SKM-1 (cell line): ENCODE results near the gene VAMP8.
A peak's percentile ranks its signal among the peaks of the same experiment; 100 is the strongest.
"Not testable (repeated sequence)": the region's sequence is repeated elsewhere in the genome, so short reads cannot be mapped to it uniquely, and the experiment has no call there.

Experiments used
- DNase-seq: peaks from one replicate; lab custom pipeline; 2025; ENCODE audit not compliant: unreplicated experiment; lab: John Stamatoyannopoulos, UW

VAMP8 gene

DNA sequence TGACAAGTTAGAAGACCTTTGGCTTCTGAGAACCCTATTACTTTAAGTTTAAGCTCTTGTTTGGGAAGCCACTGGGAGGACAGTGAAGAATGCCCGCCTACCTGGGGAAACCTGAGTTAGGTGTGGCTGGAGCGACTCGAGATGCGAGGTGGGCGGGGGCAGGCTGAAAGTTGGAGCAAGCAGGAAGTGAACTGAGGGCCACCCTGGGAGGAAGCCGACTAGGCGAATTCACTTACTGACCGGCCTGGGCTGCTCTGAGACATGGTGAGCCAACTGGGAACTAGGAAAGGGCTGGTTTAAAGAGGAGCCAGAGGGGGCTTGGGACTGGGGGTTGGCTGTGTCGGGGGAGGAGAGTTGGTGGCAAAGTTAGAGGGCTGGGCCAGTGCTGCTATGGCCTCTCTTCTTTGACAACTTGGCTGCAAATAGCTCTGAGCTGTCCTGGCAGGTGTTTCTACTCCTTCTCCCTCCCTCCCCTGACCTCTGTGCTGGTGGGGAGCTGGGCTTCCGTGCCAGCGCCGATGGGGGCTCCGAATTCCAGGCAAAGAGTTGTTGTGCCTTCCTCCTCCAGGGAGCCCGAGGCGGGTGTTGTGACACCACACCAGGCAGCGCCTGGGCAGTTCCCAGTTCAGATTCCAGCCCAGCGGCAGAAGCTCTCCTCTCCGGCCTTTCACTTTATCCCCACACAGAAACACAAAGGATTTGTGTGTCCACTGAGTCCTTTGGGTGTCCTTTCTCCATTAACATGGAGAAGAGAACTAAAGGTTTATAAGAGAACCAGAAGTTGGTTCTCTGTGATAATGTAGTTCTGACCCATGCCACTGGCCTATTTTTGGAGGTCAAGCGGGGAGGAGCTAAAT lies at the start of gene VAMP8:
TSS of gene VAMP8 (plus strand) at position 201 of the 857 bp plus-strand sequence. CDS start at position 262, 61 bp downstream.
- peak; percentile 71 for DNase-seq

DNA sequence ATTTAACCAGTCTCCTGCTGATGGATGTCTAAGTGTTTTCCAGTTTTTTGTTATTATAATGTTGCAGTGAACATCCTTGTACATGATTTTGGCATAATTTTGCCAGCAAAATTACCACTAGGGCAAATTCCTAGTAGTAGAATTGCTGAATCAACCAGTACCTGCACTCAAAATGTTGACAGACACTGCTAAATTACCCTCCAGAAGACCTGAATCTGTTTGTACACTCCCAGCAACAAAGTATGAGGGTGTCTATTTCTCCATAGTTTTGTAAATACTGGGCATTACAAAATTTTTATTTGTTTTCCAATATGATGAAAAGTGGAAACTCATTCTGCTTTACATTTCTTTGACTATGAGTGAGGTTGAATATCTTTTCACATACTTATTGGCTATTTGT lies 49.6 kb upstream of the VAMP8 start:
- no peak for DNase-seq

DNA sequence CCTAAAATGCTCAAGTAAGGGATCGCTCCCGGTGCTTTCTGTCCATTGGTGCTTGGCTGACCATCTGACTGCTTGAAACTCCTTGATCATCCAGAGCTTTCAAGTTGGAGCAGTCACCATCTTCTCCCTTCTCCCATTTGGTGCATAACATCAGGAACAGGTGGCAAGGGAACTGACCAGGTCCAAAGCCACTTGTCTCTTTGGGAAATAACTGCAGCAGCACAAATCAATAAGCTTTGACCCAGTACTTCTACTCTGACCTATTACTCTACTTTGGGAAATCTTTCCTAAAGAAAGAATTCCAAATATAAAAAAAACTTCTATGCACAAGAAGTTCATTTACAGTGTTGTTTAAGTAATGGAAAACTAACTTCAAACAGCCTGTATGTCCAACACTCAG lies 49.0 kb upstream of the VAMP8 start:
- DNase-seq = no peak

DNA sequence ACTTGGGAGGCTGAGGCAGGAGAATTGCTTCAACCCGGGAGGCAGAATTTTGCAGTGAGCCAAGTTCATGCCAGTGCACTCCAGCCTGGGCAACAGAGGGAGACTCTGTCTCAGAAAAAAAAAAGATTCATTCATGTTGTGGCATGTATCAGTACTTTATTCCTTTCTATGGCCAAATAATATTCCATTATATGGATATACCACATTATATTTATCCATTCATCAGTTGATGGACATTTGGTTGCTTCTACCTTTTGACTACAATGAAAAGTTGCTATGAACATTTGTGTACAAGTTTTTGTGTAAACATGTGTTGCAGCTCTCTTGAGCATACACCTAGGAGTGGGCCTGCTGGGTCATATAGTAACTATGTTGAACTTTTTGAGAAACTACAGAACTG lies 47.6 kb upstream of the VAMP8 start:
- no peak for DNase-seq

DNA sequence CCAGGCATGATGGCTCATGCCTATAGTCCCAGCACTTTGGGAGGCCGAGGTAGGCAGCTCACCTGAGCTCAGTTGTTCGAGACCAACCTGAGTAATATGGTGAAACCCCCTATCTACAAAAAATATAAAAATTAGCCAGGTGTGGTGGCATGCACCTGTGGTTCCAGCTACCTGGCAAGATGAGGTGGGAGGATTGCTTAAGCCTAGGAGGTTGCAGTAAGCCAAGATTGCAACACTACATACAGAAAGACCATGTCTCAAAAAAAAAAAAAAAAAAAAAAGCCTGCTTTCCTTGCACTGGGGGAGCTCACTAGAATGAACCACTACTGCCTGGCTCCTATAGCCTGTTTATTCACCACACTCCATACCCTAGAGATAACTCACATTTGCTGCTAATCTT lies 45.8 kb upstream of the VAMP8 start:
- DNase-seq = no peak

DNA sequence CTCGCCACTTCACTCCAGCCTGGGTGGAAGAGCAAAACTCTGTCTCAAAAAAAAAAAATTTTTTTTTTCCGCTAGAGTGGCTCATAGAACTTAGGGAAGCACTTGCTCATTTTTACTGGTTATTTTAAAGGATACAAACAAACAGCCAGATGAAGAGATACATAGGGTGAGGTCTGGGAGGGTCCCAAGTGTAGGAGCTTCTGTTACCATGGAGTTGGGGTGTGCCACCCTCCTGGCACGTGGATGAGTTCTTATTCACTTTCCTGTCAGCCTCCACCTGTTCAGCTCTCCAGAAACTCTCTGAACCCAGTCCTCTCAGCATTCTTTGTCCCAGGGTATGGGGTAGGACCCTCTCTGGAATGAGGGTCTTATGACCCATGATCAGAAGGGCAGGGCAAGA lies 43.3 kb upstream of the VAMP8 start:
- DNase-seq = no peak

DNA sequence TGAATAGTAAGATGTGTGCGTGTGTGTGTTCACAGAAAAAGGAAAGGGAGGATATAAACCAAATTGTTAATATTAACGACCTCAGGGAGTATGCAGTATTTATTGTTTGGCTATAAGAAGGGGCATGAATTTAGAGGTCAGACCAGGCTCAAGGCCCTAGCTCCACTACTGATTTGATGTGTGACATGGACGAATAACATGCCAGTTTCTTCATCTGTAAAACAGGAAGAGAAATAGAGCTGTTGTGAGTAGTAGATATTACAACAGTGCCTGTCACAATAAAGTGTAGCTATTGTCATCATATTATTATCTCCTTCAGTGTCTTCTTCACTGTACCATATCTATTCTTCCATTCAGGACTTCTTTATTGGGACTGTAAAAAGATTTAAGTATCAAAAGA lies 42.5 kb upstream of the VAMP8 start:
- DNase-seq = peak; percentile 40

DNA sequence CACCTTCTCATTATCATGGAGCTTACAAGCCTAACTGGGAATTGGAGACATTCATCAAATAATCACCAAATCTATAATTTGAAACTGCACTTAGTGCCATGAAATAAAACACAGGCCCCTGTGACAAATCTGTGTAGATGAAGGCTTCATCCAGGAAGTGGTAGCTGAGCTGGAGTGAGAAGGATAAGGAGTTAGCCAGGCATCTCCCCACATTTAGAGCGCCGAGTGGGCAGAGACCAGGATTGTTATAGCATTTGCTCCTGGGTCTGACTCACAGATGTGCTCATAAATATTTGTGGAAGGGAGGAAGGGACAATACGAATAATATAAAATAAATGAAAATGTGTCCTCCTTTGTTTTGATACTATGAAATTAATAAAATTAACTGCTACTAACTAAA lies 40.9 kb upstream of the VAMP8 start:
- no peak for DNase-seq

DNA sequence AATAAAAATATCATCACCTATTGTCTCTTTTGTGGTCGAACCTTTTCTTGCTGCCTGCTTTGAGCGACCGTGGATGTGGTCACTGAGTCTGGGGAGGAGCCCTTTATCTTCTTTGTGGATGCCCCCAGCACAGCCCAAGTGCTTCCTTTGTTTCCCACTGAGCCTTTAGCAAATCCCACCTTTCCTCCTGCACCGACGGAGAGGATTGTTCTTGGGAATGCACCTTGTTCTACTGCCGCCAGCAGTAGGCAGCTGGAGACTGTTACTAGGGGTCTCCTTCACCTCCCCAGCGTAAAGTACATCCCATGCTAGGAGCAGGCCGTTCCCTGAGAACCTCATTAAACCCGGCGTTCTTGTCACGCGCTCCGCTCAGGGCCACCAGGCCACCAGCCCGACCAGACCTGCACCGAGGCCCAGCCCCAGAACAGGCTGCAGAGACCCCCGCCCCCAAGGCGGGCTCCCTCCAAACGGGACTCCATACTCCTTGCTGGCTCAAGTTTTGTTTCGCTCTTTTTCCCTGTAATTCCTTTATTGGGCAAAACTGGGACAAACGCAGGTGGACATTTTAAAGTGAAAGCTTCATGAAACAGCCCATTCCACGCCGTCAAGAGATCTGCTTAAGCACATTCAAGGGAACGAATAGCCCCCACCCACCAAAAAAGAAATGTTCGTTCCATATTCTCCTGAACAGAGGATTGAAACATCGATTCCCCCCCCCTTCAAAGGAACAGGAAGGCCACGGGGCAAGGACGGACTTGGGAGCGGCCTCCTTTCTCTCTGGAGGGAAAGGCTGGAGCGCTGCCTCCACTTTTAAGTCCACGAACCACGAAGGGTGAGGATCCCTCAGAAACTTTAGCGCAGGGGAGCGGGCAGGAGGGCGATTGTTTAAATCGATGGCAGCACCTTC lies 39.5 kb upstream of the VAMP8 start:
- DNase-seq = no peak

DNA sequence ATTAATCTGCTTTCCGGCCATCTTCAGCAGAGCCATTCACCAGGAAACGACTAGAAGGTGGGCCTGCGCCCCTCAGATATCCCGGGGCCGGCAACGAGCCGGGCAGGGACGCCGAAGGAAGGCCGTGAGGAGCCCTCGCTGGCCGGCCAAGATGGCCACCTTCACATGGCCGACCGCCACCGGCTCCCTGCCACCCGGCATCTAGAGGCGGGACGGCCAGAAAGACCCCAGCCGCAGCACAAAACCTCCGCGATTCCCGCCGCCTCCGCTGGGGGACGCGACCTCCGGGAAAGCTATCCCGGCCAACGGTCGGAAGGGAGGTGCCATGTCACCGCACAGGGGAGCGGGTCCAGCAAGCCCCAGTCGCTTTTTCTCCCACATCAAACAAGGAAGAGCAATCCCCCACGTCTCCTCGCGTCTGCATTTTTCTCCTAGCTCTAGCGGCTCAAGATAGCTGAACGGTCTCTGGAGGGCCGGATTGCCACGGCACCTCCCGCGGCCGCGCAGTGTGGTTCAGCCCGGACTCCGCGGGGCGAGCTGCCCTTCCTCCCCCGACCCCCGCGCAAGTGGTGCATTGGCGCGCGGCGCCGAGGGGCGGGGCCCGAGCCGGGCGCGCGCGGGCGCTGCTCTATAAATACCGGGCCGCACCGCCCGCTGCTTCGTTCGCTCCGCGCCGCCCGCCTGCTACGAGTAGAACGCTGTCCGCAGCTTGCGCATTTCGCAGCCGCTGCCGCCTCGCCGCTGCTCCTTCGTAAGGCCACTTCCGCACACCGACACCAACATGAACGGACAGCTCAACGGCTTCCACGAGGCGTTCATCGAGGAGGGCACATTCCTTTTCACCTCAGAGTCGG lies 38.7 kb upstream of the VAMP8 start, which contains the start of gene MAT2A:
TSS of gene MAT2A (plus strand) at position 662 of the 854 bp plus-strand sequence. CDS start at position 782, 120 bp downstream.
- DNase-seq = peak; percentile 99

DNA sequence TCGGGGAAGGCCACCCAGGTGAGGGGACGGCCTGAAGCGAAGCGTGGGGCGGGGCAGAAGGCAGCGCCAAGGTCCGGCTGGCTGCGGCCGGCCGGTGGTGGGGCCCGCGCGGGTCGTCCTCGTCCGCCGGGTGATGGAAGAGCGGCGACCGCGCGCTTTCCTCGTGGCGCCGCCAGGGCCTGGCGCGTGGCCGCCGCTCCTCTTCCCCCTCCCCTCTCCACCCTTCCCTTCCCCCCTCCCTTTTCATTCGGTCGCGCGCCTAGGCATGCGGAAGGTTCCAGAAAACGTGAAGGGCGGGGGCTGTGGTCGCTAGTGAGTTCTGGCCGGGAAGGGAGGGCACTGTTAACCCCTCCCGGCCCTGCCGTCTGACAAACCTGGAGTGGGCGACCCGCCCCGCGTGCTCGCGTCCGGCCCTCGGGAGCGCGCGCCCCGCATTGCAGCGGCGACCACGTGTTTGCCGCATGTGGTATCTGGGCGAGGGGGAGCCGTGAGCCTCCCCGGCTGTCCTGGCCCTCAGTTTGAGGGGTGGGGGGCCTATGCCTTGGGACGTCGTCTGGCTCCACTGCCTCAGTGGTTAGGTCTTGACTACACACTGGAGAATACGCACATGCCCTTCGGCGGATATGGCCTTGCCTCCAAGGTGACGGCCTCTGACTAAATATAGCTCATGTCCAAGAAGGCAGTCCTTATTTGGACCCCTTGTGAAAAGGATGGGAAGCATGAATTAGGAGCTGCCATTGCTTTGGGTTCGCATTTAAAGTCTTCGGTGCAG lies 37.8 kb upstream of the VAMP8 start:
- peak; percentile 77 for DNase-seq

DNA sequence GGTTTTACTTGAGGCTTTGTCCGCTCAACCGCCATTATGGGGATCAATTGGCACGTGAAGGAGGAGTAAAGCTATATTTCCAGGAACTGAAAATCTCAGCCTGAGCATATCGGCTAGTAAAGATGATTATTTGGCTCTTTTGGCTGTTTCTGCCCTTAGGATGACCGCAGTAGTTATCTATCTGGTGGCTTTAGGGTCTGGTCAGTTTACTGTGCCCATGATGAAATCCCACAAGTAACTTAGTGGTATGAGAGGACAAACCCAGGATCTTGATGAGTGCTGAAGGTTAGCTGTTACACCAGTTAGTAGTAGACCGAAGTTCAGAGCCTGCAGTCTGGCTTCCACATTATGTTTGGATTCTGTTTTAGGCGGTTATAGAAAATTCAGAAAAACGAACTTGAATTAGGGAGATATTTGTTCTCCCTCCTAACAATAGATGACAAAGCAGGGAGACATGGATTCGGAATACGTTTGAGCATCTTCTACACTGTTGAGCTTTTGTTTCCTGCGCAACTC lies 37.2 kb upstream of the VAMP8 start:
- no peak for DNase-seq

DNA sequence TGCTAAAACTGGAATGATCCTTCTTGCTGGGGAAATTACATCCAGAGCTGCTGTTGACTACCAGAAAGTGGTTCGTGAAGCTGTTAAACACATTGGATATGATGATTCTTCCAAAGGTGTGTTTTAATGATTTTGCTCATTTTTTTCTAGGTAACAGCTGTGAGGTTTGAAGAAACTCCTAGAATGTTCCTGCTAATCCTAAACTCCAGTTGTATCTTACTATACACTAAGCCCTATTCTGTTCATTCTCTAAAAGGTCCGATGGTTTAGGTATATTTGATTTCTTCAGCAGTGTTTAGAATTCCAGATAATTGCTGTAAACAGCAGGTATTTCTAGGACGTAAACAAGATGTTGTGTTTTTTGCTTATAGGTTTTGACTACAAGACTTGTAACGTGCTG lies 36.1 kb upstream of the VAMP8 start:
- DNase-seq = no peak

DNA sequence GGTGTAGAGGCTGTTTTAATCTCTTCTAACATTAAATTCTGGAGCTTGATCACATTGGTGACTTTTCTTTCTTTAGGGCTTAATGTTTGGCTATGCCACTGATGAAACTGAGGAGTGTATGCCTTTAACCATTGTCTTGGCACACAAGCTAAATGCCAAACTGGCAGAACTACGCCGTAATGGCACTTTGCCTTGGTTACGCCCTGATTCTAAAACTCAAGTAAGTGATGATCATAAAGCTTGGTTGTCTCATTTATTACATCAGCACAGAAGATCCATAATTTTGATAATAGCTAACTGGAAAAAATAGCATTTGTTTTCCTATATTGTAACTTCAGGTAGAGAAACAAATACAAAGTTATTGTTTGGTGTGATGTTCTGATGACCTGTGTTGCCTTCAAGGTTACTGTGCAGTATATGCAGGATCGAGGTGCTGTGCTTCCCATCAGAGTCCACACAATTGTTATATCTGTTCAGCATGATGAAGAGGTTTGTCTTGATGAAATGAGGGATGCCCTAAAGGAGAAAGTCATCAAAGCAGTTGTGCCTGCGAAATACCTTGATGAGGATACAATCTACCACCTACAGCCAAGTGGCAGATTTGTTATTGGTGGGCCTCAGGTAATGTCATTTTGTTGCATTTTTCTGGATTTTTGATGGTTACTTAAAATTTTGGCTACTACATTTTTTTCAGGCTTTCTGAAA lies 35.5 kb upstream of the VAMP8 start:
- no peak for DNase-seq

DNA sequence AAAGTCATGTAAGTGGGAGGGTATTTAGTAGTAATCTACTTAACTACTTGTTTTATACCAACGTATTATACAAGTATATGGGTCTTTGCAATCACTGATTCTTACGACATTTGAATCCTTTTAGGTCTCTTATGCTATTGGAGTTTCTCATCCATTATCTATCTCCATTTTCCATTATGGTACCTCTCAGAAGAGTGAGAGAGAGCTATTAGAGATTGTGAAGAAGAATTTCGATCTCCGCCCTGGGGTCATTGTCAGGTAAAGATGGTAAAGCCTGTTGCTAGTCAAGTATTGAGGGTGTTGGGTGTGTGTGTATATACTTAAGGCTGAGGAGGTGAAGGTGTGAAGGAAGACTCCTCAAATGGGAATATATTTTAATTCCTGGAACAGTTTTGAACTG lies 34.6 kb upstream of the VAMP8 start:
- no peak for DNase-seq

DNA sequence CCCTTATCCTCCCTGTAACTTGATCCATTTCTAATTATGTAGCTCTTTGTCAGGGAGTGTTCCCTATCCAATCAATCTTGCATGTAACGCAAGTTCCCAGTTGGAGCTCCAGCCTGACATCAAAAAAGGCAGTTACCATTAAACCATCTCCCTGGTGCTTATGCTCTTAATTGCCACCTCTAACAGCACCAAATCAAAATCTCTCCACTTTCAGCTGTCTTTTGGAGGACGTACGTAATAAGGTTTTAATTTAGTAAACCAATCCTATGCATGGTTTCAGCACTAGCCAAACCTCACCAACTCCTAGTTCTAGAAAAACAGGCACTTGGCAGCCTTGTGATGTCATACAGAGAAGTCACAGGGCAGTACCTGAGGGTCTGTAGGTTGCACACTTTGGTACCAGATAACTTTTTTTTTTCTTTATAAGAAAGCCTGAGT lies 33.1 kb upstream of the VAMP8 start:
- DNase-seq = not testable (repeated sequence)

DNA sequence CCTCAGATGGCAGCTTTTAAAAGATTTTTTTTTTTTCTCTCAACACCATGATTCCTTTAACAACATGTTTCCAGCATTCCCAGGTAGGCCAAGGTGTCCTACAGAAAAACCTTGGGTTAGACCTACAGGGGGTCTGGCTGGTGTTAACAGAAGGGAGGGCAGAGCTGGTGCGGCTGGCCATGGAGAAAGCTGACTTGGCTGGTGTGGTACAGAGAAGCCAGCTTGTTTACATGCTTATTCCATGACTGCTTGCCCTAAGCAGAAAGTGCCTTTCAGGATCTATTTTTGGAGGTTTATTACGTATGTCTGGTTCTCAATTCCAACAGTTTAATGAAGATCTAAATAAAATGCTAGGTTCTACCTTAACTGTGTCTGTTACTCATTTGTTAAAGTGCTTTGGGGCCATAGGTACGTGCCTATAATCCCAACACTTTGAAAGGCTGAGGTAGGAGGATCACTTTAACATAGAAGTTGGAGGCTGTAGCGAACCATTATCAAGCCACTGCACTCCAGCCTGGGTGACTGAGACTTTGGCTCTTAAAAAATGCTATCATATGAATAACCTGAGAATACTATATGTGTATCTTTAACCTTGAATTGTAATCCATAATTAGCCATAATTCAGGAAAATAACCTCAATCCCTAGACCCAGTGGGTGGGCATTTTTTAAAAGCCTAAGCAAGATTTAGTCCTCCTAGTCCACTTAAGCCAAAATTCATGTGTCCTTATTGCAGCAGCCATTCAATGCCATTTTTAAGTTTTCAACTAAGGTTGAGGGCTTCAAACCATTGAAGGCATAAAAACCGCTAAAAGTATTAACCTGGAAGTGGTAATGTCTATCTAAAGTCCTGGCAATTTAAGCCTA lies 32.2 kb upstream of the VAMP8 start:
- DNase-seq = not testable (repeated sequence)

DNA sequence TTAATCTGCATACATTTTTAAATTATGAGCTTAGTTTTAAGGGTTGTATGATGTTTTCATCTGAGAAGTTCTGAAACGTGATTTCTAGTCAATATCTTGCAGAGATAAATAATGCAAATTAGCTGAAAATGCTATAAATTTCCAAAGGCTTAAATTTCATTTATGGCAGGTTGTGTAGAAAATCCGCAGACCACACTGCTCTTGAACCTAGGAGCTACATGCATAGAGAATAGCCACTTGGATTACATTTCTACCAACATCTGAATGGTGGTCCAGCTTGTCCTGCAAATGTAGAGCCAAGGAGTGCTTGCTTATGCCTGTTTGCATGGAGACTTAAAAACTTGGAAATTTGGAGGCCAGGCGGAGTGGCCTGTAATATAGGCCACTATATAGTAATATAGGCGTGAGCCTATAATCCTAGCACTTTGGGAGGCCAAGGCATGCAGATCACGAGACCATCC lies 31.6 kb upstream of the VAMP8 start:
- no peak for DNase-seq
